ENCODE data around the gene KCNH2.
"Not testable (repeated sequence)": the region's sequence is repeated elsewhere in the genome, so short reads cannot be mapped to it uniquely, and the experiment has no call there.

KCNH2 gene

GRCh38 chr7:151012031-151012692, 34.0 kb upstream of the KCNH2 start:
- DNase-seq: no peak

DNA sequence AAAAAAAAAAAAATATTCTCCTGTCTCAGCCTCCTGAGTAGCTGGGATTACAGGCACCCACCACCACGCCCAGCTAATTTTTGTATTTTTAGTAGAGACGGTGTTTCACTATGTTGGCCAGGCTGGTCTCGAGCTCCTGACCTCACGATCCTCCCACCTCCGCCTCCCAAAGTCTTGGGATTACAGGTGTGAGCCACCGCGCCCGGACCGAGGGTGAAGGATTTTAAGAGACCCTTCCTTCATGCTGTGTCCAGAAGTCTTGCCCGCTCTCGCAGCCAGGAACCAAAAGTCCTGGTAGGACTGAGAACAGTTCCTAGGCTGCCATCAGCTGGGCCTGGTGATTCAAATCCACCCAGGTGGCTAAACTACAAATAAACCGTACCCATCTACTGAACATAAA, 33.5 kb upstream of the KCNH2 start:
- DNase-seq: not testable (repeated sequence)

- no peak for DNase-seq
Observed at GRCh38 chr7:151011097-151011409, 32.9 kb upstream of the KCNH2 start.

DNA sequence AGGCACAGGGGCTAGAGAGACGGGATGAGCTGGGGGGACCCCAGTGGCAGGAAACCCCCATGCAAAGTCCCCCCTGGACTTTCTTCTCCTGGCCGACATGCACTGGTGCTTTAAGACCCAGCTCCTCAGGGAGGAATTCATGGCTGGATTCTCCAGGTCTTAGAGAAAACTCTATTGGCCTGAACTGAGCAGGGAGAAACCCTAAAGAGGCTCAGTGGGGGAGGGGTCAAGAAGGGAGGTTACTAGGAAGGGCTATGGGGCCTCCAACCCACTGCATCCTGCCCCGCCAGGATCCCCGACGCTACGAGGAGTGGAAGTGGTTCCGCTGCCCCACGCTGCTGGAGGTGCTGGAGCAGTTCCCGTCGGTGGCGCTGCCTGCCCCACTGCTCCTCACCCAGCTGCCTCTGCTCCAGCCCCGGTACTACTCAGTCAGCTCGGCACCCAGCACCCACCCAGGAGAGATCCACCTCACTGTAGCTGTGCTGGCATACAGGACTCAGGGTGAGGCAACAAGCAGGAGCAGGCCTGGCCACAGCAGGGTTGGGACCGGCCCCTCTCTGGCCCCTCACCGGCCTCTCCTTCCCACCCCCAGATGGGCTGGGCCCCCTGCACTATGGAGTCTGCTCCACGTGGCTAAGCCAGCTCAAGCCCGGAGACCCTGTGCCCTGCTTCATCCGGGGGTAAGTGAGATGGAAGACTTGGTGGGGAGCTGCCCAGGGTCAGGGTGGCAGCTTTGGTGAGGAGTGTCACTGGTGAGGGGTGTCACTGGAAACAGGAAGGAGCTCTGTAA, 32.4 kb upstream of the KCNH2 start:
- no peak for DNase-seq

- no peak for DNase-seq
Observed at GRCh38 chr7:151010037-151010306, 31.9 kb upstream of the KCNH2 start.

GRCh38 chr7:151009327-151010036, 31.4 kb upstream of the KCNH2 start:
- no peak for DNase-seq

- no peak for DNase-seq
Observed at GRCh38 chr7:151008511-151009323, 30.6 kb upstream of the KCNH2 start.

DNA sequence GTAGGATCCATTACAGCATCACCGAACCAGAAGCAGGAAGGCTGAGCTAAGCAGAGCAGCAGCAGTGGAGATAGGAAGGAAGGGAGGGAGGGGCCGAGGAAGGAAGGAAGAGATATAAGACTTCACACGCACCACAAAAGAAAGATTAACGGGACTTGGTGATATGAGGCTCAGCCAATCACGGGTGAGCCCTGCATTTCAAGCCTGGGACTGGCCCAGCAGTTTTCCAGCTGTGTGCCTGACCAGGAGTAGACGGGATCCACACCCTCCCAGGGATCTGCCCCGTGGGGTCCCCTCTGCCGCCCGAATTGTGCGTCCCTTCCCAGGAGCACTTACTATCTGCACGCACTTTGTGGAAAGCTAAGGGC, 30.0 kb upstream of the KCNH2 start:
- DNase-seq: no peak

- no peak for DNase-seq
Observed at GRCh38 chr7:151007469-151007898, 29.4 kb upstream of the KCNH2 start.

DNA sequence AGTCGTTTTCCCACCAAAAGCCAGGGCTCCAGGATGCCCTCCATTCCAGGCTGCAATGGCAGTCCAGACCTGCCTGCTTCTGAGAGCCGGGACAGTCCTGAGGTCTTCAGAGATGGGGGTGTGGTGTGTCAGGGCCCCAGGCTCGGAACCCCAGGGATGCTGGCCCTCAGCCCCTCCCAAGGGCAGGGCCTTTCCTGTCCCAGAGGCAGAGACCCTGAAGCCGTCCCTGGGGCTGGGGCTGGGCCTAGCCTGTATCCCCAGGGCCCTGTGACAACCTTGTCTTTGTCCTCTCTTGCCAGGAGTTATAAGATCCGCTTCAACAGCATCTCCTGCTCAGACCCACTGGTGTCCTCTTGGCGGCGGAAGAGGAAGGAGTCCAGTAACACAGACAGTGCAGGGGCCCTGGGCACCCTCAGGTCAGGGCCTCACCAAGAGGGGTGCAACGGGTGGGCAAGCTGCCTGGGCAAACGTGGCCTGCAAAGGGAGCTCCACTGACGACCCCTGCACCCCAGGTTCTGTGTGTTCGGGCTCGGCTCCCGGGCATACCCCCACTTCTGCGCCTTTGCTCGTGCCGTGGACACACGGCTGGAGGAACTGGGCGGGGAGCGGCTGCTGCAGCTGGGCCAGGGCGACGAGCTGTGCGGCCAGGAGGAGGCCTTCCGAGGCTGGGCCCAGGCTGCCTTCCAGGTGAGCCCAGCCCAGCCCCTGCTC, 28.6 kb upstream of the KCNH2 start:
- DNase-seq: no peak

- DNase-seq: no peak
Observed at GRCh38 chr7:151005566-151005965, 27.4 kb upstream of the KCNH2 start.

- no peak for DNase-seq
Observed at GRCh38 chr7:151003572-151003971, 25.5 kb upstream of the KCNH2 start.

- no peak for DNase-seq
Observed at GRCh38 chr7:151001546-151001945, 23.4 kb upstream of the KCNH2 start.

- DNase-seq: no peak
Observed at GRCh38 chr7:151000897-151001495, 22.9 kb upstream of the KCNH2 start.

DNA sequence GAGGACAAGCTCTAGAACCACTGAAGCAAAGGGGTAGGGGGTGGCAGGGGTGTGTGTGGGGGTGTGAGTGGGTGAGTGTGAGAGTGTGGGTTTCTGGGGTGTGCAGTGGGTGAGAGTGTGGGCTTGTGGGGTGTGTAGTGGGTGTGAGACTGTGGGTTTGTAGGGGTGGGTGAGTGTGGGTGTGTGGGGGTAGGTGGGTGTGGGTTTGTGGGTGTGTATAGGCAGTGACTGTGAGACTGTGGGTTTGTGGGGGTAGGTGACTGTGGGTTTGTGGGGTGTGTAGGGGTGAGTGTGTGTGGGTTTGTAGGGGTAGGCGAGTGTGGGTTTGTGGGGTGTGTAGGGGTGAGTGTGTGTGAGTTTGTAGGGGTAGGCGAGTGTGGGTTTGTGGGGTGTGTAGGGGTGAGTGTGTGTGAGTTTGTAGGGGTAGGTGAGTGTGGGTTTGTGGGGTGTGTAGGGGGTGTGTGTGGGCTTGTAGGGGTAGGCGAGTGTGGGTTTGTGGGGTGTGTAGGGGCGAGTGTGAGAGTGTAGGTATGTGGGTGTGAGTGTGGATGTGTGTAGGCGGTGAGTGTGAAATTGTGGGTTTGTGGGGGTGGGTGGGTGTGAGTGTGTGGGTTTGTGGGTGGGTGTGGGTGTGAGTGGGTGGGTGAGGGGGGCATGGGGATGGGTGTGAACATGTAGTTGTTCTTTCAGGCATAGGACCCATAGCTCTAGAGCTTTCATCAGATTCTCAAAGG, 21.5 kb upstream of the KCNH2 start:
- DNase-seq: no peak

GRCh38 chr7:150999001-150999400, 20.9 kb upstream of the KCNH2 start:
- no peak for DNase-seq

- DNase-seq: no peak
Observed at GRCh38 chr7:150998341-150998740, 20.2 kb upstream of the KCNH2 start.

DNA sequence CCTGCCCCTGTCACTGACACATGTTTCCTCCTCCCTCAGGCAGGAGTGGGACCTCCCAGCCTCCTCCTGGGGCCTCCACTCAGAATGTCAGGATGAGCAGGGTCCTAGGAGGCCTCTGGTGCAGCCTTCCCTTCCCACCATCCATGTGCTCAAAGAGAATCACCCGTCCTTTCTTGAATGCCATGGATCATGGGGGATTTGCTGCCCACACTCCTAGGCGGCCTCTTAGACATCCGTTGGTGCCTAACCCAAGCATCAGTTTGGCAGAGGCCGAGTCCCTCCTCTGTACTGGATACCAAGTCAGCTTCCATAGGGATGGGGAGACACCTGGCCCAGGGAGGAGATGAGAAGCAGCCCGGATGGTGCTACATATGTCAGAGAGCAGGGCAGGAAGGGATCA, 19.7 kb upstream of the KCNH2 start:
- no peak for DNase-seq

DNA sequence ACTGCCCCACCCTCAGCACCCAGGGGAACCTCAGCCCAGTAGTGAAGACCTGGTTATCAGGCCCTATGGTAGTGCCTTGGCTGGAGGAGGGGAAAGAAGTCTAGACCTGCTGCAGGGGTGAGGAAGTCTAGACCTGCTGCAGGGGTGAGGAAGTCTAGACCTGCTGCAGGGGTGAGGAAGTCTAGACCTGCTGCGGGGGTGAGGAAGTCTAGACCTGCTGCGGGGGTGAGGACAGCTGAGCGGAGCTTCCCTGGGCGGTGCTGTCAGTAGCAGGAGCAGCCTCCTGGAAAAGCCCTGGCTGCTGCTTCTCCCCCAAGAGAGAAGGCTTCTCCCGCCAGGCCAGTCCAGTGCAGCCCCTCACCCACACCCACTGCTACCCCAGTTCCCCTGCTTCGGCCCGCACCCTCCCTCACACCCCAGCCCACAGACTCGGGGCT, 19.0 kb upstream of the KCNH2 start:
- DNase-seq: no peak

DNA sequence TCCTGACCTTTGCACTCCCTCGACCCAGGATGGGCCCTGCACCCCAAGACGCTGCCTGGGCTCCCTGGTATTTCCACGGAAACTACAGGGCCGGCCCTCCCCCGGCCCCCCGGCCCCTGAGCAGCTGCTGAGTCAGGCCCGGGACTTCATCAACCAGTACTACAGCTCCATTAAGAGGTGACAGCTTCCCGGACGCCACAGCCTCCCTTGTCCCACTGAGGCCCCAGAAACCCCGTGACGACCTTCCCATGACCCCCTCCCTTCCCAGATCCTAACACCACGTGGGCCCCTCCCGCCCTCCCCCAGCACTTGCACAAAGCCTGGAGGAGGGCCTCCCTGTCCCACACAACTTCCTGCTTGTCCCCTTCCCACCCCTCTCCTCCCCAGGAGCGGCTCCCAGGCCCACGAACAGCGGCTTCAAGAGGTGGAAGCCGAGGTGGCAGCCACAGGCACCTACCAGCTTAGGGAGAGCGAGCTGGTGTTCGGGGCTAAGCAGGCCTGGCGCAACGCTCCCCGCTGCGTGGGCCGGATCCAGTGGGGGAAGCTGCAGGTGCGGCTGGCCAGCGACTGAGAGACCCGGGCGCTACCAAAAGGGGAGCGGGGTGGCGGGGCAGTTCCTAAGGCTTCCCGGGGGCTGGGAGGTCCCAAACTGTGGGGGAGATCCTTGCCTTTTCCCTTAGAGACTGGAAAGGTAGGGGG, 18.4 kb upstream of the KCNH2 start:
- no peak for DNase-seq

Measured in NCI-H524 treated with DMSO at 0.1 percent for 48 hours (cell line).